HG03097 (cell line): ENCODE data around the gene ABLIM3.

Experiments used
- ATAC-seq: cut with Tn5 transposase; IDR thresholded peaks from one replicate; pipeline ENCODE4 v1.9.1; 2021; ENCODE audit not compliant: unreplicated experiment, low FRiP score

ABLIM3 gene

DNA sequence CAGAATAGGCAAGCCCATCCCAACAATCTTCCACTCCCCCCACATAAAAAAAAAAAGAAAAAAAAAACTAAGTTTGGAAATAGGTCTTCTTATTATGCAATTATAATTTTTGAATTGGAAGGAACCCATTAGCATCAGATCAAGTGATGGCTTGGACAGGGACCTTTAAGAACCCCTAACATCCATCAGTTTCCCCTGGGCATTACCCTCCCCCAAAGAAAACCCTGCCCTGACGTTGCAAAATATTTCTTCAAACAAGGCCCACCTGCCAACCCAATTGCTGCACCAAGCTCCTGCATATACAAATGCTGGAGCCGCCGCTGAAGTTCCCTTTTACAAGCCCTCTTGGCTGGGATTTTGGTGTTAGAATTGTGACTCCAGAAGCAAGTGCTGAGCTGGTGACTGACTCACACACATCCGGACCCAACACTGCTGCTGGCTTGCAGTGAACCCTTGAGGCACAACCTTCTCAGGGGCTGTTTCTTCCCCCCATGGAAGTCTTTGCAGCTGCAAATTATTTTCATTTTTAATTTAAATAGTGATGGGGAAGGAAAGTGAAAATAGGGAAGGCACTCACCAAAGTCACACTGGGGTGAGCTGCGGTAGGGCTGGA lies 74.3 kb downstream of the ABLIM3 start:
- ATAC-seq, result no peak

- ATAC-seq, result no peak
Observed at GRCh38 chr5:149216496-149216895, 75.2 kb downstream of the ABLIM3 start.

DNA sequence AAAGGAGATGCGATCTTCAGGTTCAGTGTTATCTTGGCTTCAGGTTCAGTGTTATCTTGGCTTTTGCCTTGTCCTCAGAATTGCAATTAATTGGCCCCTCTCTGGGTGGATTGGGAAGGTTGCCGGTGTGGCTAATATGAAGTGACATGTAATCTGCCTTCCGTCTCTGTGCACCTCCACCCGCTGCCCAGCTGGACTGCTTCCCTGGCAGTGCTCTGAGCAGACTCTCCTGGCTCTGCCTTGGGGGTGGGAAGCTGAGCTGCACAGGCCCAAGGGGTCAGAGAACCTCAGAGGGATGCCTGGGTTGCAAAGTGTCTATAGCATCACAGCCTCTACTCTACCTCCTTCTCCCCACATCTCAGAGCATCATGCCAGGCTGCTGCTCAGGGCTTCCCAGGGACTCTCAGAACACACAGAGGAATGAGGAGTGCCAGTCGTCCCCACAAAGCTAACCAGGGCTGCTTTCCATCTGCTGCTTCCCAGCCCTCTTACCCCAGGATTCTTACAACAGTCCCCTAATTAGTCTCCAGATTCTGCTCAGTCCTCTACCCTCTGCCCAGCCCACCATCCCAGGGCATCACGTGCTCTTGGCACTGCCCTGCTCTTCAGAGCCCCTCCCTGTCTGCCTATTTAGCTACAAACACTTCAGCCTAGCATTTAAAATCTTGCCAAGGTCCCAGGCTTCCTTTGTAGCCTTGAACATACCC lies 76.0 kb downstream of the ABLIM3 start:
- no peak for ATAC-seq

GRCh38 chr5:149217803-149218155 lies 76.5 kb downstream of the ABLIM3 start:
- no peak for ATAC-seq

DNA sequence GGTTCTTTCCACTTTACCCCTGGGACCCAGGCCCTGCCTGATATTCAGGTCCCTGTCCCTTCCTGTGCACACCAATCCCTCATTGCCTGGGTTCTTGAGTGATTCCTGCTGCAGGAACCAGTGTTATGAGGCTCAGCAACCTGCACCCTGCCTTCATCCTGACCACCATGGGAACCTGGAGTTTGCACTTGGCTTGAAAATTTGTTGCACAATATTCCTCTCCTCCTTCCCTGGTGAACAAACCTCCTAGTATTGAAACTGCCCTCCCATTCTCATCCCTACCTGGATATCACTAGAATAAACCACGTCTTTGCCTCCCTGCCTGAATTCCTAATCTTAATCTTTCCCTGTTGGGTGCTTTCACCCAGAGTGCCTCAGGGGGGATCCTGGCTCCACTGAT lies 78.3 kb downstream of the ABLIM3 start:
- ATAC-seq, result no peak

DNA sequence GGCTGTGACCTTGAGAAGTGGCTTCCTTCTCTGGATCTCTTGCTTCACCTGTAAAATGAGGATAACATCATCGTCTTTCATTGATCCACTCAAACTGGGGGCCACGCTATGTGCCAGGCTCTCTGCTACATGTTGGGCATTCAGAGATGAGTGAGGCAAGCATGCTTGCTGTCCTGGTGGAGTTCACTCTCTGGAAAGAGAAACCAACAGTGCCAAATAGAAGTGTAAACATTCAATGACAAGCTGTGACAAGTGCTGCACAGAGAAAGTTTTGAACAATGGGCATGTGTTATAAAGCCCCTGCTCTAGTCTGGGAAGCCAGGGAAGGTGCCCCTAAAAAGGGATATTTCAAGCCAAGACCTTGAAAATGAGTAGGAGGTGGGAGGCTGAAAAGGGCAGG lies 79.5 kb downstream of the ABLIM3 start:
- ATAC-seq, result no peak

GRCh38 chr5:149221326-149221725 lies 80.0 kb downstream of the ABLIM3 start:
- no peak for ATAC-seq

- no peak for ATAC-seq
Observed at GRCh38 chr5:149221731-149222342, 80.5 kb downstream of the ABLIM3 start.

- ATAC-seq, result no peak
Observed at GRCh38 chr5:149223081-149223848, 82.0 kb downstream of the ABLIM3 start.

DNA sequence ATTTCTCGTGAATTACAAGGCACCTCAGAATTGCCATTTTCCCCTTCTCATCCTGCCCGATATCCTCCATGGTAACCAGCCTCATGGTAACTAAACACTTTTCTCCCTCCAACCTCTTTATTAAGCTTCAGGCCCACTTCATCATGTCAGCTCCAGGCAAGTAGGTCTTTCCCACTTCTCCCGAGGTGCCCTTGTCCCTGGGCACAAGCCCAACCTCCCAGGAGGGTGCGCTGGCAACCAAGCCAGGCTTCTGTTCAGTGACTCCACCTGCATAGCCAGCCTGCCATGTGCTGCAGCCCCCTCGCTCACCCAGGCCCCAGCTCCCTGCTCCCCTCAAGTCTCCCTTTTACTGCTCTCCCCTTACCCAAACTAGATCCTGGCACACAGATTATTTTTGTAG lies 83.0 kb downstream of the ABLIM3 start:
- ATAC-seq, result no peak

DNA sequence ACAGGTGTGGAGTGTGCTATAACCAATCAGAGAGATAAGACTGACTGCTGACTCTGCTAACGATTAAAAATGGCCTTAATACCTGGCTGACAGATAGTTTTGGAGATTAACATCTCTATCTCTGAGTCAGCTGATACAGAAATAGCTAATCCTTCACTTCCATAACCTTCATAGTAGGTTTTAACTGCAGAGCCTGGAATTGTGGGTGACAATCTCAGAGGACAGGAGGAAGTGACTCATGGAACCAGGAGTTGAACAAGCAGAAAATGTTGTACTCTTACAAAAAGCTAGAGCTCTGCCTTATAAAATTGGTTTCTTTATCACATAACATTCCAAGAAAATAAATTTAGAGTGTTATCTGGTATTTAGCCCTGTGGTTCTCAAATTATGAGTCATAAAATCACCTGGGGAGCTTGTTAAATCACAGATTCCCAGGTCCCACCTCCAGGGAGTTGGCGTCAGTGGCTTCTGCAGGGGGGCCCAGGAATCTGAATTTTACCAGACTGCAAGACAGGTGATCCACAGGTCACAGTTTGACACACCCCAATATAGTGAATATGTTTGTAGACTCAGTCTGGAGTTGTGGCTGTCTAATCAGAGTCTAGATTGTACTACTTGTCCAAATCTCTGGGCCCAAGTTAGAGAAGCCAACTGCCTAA lies 86.0 kb downstream of the ABLIM3 start:
- ATAC-seq, result no peak

- ATAC-seq, result no peak
Observed at GRCh38 chr5:149228618-149229297, 87.5 kb downstream of the ABLIM3 start.

- no peak for ATAC-seq
Observed at GRCh38 chr5:149229298-149229937, 88.1 kb downstream of the ABLIM3 start.

DNA sequence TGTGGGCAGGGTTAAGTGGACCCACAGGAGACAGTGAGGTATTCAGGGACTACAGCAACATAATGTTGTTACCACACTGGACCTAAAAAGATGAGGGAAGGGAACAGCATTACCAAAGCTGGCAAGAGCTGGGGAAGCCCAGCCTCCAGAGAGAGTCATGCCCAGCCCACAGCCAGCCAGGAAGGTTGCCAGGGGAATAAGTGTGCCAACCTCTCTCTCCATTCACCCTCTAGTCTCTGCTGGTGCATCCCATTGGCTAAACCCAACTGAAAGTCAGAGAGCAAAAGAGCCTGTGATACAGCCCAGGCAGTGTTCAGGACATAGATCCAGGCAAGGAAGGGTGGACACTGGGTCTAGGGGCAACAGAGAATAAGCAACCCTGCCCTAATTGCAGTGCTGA lies 94.5 kb downstream of the ABLIM3 start:
- ATAC-seq, result no peak

- ATAC-seq, result no peak
Observed at GRCh38 chr5:149237662-149238061, 96.4 kb downstream of the ABLIM3 start.

- no peak for ATAC-seq
Observed at GRCh38 chr5:149238540-149238939, 97.2 kb downstream of the ABLIM3 start.

DNA sequence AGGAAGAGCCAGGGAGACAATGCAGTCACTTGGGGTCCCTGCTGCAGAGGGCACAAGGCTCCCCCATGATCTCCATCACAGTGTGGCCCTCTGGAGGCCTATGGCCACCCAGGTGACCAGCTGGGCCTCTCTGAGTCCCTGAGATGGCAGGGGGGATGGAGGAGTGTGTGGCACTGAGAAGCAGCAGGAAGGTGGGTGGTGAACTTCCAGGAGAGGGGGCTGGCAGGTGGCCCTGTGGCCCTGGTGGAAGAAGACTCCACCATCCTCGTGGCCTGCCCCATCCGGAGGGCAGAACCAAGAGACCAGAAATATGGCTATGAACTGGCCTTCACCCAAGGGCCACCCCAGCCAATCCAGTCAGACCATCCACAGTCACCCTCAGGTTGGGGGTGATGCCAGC lies 98.6 kb downstream of the ABLIM3 start:
- ATAC-seq, result no peak

DNA sequence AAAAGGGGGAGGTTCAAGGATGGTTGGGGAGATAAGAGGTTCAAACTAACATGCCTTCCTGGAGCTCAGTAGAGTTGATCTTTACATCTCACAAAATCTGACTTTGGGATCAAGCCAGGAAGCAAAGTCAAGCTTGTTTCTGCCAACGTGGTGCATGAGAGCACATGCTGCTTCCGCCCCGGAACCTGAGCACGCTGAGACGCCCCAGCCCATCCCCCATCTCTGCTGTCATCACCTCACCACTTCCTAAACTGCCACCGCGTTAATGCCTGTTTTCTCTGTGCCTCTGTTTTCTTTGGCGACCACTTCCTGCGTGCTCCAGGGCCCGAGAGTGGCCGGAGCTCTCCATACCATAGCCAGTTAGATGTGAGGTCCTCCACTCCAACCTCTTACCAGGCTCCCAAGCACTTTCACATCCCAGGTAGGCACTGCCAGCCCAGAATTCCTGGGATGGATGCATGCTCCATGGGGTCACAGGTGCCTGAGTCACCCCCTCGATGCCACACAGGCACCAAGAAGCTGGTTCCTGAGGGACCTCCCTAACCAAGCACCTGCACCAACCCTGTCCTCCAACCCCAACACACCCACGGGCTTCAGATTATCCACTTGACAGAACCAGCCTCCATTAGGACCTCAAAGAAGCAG lies 99.2 kb downstream of the ABLIM3 start:
- peak; percentile 61 for ATAC-seq

- no peak for ATAC-seq
Observed at GRCh38 chr5:149242339-149242738, 101.0 kb downstream of the ABLIM3 start.
